H4 (cell line): ENCODE results near the gene TBC1D22A. TPM values are rescaled to one million over a fixed set of nuclear protein-coding genes. Genes with fewer than 3 reads are reported as not detected.

Source experiments
- DNase-seq: peaks from one replicate; pipeline ENCODE4 v3.0.0-alpha.2; 2015; ENCODE audit warnings: low spot score
- total RNA-seq: library from RNA; depleted of rRNA; stranded (reverse); fragments of >200 nt; shearing (Covaris generic); gene quantifications from 2 replicates; pipeline ENCODE4 v1.2.3, GENCODE V29; 2014

TBC1D22A gene
- total RNA-seq, 1 experiment from 2014 or later, result 8.6 TPM

DNA sequence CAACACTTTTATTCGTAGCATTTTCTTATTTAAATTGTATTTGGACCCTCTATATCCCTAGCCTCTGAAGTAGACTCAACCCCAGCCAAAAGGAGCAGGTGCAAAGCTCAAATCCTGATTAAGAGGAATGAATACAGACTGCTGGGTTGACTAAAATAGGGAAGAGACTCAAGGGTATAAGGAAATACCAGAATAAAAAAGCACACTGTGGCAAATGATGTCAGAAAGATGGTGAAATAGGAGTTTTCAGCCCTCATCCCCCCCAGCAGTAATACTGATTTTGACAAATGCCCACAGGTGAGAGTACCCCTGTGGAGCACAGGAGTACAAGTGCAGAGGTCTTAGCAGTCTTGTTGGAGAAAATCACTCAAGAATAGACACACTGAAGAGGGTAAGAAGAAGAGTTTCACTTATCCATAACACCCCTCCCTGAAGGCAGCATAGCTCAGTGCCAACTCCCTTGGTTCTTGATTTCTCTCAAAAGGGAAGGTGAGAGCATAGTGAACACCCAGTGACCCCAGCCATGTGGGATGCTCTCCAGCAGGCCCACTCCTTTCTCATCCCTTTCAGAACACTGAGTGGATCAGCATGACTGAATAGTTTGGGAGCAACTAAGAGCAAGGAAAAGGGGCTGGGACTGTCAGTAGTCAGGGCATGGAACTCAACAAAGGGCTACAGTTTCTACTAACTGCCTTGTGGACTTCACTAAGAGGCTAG lies 71.7 kb downstream of the TBC1D22A start:
- DNase-seq, result no peak

DNA sequence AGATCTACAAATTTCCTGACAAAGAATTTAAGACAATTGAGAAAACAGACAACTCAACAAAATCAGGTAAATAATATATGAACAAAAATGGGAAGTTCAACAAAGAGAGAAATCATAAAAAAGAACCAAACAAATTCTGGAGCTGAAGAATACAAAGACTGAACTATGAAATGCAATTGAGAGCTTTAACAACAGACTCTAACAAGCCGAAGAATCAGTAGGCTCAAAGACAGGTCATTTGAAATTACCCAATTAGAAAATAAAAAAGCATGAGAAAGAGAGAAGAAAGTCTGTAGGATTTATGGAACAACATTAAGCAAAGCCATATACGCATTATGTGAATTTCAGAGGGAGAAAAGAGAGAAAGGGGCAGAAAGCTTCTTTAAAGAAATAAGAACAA lies 72.8 kb downstream of the TBC1D22A start:
- no peak for DNase-seq

DNA sequence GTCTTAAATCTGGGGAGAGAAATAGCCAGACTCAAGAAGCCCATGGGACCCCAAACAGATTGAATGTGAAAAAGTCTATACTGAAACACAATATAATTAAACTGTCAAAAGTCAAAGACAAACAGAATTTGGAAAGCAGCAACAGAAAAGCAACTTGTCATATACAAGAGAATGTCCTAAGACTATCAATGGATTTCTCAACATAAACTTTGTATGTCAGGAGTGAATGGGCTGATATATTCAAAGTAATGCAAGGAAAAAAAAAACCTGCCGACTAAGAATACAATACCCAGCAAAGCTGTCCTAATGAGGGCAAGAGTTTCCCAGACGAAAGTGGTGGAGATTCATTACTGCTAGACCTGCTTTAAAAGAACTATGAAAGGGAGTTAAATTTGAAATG lies 73.2 kb downstream of the TBC1D22A start:
- no peak for DNase-seq

DNA sequence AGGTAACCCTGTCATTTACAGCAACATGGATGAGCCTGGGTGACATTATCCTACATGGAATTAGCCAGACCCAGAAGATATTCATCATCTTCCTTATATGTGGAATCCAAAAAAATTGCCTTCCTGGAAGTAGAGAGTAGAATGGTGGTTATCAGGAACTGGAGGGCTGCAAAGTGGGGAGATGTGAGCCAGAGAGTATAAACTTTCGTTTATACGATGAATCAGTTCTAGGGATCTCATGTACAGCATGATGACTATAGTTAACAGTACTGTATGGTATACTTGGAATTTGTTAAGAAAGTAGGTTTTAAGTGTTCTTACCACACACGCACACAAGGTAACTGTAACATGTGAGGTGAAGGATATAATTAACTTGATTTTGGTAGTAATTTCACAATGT lies 79.1 kb downstream of the TBC1D22A start:
- DNase-seq, result no peak

DNA sequence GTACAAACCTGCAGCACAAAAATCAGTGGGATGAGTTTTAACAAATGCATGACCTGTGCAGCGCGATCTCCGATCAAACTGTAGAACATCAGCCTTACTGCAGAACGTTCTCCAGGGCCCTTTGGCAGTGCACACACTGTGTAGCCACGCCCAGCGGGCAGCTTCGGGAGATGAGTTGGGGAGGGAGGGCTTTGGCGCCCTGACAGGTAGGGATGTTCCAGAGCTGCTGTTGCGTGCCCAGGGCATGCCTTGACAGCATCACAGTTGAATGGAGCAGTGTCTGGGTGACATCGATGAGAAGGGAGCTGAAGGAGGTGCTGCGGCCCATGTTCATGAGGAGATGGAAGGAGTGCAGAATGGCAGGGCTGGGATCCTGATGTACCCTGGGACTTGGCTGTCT lies 80.2 kb downstream of the TBC1D22A start:
- no peak for DNase-seq

DNA sequence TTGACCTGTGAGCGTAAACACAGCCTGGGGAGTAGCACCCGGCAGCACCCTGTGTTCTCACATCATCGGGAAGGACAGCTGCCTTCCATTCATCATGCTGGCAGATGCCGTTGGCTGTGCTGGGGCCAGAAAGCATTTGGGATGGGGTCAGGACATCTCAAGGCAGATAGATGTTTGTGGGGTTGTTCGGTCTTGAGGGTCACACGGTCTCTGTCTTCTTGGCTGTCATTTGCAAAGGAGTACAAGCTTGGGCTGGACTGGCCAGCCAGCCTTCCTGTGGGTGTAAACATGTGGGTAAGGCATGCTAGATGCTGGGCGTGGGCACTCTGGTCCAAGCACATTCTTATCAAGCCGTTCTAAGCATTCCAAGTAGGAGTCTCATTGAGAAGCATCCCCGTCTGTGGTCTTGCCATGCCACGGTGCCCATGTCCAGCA lies 81.4 kb downstream of the TBC1D22A start:
- DNase-seq, result no peak

DNA sequence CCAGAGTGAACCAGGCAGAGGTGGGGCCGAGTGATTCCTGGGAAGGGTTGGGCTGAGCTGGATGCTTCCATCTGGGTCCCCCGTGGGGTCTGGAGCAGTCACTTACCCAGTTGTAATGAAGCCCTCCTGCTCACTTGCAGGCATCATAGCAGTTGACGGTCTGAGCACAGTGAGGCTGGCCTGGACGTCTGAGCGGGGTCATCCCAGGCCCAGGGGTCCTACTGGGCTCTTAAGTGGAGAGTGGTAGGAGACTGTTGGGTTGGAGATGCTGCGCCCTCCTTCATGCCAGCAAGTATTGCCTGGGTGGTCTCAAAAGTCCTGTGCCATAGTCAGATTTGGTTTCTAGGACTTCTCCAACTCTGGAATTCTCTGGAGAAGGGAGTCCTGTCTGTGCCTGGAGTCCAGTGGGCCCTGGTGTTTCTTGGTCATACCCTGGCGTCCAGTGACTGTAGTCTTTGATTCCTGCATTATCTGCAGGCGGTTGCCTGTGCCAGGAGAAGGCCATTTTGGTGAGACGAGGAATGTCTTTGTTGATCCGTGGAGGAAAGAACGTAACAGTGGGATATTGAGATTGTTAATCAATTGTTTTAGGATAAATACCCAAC lies 82.3 kb downstream of the TBC1D22A start:
- DNase-seq, result no peak

DNA sequence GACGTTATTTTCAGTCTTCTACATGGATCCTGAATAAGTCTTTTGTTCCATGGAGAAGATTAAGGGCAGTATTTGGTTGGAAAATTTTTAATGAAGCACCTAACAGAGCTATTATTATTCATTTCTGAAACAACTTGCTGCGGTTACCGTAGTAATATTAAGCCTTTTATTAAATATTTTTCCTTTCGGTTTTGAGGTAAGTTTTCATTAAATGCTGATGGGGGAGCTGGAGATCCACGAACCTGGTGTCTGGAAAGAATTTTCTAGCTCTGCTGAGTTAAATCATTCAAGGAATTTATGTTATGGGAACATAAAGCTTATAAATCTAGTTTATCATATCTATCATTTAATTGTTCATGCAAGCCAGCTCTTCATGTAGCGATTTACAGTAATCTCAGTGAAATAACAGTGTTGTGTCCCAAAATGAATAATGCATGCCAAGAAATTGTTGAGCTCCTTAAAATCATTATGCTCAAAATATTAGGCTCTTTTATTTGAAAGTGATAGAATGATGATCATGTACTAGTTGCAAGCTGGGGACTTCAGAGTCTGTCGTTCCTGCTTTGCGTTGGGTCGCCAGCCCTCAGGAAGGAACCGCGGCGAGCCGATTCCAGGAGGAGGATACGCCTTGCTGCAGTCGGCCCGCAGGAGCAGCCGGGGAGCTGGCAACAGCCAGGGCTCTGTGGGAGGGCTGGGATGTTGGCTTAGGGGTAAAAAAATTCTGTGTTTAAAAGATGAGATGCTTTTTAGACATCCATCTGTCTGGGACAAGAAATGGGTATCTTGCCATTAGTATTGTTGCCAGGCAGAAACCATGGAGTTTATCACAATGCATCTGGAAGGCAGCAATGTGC lies 83.1 kb downstream of the TBC1D22A start:
- no peak for DNase-seq

DNA sequence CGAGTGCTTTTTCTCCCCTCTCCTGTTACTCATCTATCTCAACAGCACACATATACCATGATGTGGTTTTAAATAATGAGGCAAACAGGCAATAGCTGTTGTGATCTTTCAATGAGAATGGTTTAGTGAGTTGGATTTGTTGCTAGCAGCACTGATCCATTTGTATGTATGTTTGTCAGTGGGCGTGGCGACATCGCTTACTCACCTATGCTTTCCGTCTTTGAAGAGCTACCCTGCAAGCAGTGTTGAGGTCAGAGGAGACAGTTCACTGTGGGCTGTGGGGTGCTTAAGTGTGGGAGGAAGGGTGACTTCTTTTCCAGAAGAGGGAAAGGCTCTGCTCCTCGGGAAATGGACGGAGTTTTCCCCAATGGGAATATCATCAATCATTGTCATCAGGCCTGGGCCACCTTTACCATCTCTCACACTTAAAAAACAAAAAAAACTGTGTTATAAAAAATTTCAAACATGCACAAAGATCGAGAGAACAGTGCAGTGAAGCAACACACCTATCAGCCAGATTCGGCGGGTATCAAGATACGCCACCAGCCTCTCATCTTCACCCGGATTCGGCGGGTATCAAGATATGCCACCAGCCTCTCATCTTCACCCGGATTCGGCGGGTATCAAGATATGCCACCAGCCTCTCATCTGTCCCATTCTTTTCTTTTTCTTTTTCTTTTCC lies 83.8 kb downstream of the TBC1D22A start:
- no peak for DNase-seq

DNA sequence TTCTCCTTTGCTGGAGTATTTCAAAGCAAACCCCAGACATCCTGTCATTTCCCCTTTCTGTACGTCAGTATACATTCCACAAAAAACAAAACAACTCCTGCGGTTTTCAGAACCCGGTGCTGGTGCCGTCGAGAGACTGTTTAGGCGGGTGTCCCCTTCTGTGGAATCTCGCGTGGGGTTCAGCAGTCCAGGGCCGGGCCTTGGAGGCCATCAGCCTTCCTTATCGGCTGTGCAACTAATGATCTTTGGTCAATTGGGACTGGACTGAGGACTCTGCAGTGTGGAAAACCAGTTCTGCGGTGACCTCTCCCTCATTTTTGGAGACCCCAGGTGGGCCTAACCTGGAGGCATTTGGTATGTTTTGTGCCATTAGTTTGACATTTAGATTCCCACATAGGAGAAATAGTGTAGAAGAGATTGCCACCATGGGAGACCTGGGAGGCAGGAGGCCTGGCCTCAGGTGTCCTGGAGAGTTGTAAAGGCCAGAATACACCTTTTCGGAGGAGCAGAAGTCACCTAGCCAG lies 84.4 kb downstream of the TBC1D22A start:
- DNase-seq, result no peak

DNA sequence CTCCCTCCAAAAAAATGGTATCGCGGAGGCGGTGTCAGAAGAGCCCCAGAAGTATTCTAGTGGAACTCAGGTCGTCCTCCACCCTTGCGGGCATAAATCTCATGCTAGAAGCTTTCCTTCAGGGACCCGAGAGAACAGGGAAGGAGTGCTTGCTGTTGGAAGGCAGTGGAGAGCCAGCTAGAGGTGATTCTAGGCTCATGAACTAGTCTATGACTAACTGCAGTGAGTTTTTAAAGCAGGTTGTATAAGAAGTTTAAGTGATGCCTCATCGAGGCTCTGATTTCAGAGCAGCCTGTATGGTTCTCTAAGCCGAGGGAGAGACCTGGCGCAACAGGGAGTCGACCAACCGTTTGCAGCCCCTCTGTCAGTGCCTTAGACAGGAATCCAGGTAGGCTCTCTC lies 85.7 kb downstream of the TBC1D22A start:
- no peak for DNase-seq

DNA sequence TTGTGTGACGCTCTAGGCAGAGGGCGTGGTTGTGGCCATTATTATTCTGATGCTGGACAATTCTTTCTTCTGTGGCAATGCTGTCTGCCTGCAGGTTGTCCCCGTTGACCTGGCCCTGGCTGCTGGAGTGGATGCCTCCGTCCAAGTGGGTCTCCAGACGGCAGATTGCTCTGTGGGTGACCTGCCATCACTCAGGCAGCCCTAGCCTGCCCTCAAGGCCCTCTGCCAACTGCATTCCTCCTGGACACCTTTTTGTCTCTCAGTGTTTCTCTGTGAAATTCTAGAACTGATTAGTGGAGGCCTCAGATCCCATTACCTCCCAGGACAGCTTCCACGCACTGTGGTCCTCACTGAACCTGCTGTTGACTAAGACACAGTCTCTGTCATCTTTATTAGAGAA lies 86.7 kb downstream of the TBC1D22A start:
- no peak for DNase-seq

DNA sequence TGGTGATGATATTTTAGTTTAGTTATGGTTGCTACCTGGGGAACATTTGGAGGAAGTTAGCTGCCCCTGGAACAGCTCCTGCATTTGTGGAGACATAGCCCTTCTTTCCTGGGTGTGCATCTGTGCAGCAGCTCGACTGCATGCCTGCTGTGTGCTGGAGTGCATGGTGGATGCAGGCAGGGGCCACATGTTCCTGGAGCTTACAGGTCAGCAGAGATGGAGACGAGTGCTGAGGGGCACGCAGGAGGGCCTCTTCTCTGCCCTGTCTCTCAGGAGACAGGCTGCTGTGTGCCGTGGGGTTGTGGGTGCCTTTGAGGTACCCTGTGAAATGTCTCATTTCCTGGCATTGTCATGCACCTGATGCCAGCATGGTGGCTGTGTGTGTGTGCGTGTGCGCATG lies 87.5 kb downstream of the TBC1D22A start:
- DNase-seq, result no peak

DNA sequence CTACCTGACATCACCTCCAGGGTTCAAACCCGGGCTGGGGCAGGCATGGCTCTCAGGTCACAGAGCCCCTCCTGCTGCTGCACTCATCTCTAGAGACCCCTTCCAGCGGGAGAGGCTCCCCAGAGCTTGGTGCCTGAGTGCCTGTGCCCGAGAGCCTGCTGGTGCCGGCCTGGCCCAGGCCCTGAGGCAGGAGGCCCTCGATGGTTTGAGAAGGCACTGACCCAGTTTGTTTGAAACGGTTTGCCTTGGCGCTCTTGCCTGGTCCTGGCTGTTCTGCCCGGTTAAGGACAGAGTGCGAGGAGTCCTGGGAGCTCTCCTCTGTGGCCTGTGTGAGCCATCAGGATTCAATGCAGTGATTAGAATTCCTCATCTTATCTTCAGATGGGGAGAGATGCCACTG lies 88.9 kb downstream of the TBC1D22A start:
- no peak for DNase-seq

DNA sequence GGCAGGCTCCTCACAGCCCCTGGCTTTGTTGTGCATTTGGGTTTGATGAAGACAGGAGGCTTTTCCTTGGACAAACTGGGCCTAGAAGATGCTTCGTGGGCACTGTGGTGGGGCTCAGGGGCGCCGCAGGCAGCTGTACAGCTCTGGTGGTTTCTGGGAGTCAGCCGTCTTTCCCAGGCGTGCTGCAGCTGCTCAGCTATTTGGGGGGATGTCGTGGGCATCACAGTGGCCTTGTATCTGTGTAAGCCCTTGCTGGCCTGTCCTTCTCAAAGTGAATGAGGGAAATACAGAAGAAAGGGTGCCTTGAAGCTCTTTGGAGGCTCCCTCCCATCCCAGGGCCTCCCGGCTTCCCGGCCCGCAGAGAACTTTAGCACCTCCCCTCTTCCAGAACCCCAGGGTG lies 89.5 kb downstream of the TBC1D22A start:
- DNase-seq, result no peak

DNA sequence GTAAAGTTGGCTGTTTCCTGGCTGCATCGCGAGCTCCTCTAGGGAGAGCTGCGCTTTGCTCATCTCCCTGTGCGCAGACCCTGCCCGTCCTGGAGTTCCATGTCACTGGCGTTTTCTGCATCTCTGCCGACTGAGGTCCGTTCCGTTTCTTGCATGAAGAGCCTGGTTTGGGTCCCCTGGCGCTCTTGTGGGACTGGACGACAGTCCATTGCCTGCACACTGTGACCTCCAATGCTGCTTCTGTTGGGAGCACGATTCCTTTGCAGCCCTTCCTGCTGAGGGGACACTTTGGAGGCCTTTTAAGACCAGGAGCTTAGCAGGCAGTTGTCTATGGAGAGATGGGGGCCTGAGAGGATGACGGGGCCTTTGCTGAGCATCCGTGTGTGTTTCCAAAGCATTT lies 90.3 kb downstream of the TBC1D22A start:
- DNase-seq, result no peak

DNA sequence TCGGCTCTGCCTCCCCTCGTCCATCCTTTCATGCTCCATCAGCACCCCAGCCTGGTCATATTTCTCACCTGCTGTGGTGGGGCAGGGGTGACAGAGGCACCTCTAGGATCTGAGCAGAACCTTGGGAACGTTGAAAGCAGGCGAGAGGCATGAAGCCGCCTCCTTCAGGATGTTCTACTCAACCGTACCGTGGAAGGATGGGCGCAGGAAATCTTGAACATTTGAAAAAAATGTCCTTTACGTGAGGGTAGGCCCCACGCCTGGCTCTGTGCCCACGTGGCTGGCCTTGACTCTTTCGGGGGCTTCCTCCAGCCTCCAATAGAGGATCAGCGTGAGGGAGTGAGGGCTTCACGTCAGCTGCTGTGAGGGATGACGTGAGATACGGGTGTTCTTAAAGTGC lies 90.7 kb downstream of the TBC1D22A start:
- no peak for DNase-seq

DNA sequence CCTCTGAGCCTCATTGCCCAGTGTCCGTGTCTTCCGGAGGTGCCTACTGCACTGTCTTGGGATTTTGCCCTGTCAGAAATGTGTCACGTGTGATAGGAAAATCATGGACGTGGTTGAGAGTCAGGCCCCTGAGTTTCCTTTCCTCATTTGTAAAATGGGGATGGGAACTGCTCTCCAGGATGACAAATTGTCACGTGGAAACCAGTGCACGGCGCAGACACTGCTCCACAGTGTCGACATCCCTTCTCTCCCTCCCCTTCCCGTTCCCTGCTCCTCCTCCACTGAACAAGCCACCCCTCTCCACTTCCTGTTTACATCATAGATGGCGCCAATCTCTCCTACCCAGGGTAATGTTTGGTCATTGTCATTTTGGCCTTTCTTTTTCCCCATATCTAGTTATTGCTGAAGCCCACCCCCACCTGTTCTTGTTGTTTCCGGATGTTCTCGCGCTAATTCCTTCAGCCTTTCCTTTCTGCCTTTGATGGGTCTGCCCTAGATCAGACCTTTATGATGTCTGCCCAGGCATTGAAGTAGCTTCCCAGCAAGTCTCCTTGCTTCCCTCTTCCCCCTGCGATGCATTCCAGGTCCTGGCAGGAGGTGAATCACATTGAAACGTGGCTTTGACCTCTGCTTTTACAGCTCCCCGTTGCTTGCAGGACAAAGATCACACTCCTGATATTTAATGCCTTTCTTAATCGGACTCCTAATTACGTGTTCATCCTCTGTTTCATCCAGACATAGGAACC lies 91.8 kb downstream of the TBC1D22A start:
- peak; percentile 83 for DNase-seq

DNA sequence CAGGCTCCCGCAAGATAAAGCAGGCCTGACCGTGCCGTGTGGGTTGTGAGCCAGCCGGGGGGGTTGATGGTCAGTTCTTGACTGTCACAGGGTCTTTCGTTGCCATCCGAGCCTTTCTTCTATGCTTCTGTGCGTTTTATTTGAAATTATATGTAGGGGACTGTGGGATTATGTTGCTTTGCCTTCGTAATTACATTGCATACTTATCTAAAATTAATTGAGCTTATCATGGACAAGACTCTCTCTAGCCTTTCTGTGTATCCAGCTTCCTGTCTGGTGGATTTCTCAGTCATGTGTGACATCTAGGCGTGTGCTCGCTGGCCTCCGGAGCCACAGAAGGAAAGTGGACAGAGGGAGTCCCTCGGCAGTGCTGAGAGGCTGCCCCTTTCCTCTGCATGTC lies 93.2 kb downstream of the TBC1D22A start:
- DNase-seq, result no peak

DNA sequence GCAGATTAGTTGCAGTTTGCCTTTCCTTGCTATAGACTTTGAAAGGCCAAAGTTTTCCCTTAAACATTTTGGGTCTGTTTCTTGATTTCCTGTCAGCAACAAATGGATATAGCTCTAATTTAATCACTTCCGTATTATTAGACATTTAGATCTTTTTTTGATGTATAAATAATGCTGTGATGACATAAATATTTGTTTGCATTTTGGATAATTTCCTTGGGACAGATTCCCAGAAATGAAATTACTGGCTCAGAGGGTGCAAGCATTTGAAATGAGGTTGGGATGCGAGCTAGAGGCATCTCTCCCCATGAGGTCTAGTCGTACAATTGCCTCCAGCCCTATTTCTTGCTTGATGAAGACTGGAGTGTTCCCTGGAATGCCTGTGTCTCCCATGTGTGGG lies 94.2 kb downstream of the TBC1D22A start:
- DNase-seq, result no peak

DNA sequence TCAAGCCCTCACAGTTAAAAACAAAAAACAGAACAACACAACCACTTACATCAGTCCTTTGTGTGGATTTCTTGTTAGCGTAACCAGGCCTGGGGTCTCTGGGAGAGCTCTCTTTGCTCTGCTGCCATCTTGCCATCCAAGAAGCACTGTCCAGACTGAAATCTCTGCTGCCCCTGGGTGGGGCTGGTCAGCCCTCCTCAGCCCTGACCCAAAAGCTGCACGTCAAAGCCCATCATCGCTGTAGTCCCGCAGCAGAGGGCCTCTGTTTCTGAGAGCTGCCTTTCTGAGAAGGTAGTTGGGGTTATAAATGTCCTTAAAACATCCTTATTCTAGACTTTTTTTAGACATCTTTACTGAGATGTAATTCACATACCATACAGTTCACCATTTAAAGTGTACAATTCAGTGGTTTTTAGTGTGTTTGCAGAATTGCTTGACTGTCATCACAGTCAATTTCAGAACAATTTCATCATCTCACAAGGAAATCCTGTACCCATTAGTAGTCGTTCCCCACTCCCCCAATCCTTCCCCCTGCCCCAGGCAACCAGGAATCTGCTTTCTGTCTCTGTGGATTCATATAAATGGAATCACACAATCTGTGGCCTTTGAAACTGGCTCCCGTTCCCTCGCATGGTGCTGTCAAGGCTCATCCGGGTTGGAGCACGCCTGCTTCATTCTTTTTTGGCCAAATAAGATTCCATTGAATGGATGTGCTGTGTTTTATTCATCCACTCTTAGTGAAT lies 94.9 kb downstream of the TBC1D22A start:
- no peak for DNase-seq
